H1 (cell line): ENCODE measurements around the gene USH1C. TPM values are rescaled to one million over a fixed set of nuclear protein-coding genes. Genes with fewer than 3 reads are reported as not detected.

ENCODE experiments used
- CTCF ChIA-PET: fragments of 300-600 bp; sonication (Branson Sonifier 250); formaldehyde crosslinking; loops from one replicate; lab custom pipeline; 2021; ENCODE audit not compliant: partially characterized antibody; lab: Charles Lee
- POLR2A ChIA-PET: fragments of 300-600 bp; sonication (Branson Sonifier 250); formaldehyde crosslinking; loops from one replicate; lab custom pipeline; 2021; ENCODE audit warnings: inconsistent platforms; ENCODE audit not compliant: partially characterized antibody; lab: Charles Lee
- DNase-seq, 2 experiments: peaks; one replicate each; pipeline versions ENCODE4 v3.0.0 to v3.0.0-alpha.2; 2010 to 2022; ENCODE audit warnings: low spot score in 2 of 2, low read depth in 1 of 2, mixed read lengths in 1 of 2
- FAIRE-seq: peaks from 2 replicates; lab custom pipeline; 2011; peaks lifted over from hg19 to GRCh38; lab: Jason Lieb, UNC
- H2AFZ ChIP-seq: 2 replicates; pipeline ENCODE4 v1.8.1; 2012; ENCODE audit warnings: low read length, inconsistent platforms
- H2AK5ac ChIP-seq: 2 replicates; pipeline ENCODE4 v1.6.1; 2013; ENCODE audit warnings: low read depth, low read length
- H2BK120ac ChIP-seq: replicated peaks from 2 replicates; pipeline ENCODE3; 2013; ENCODE audit warnings: low read depth, low read length, inconsistent platforms
- H2BK12ac ChIP-seq: 2 replicates; pipeline ENCODE4 v1.6.1; 2013; ENCODE audit warnings: low read depth, low read length
- H2BK15ac ChIP-seq: 2 replicates; pipeline ENCODE4 v1.6.1; 2013; ENCODE audit warnings: low read length
- H2BK20ac ChIP-seq: 2 replicates; pipeline ENCODE4 v1.6.1; 2013; ENCODE audit warnings: low read length
- H2BK5ac ChIP-seq: 2 replicates; pipeline ENCODE4 v1.6.1; 2013; ENCODE audit warnings: low read depth, low read length
- H3K14ac ChIP-seq: 2 replicates; pipeline ENCODE4 v1.6.1; 2013; ENCODE audit warnings: inconsistent platforms; ENCODE audit not compliant: insufficient read length
- H3K18ac ChIP-seq: 2 replicates; pipeline ENCODE4 v1.6.1; 2013; ENCODE audit warnings: low read length; ENCODE audit errors: extremely low read depth
- H3K23ac ChIP-seq: 2 replicates; pipeline ENCODE4 v1.6.1; 2013; ENCODE audit warnings: inconsistent platforms; ENCODE audit not compliant: insufficient read length
- H3K23me2 ChIP-seq: 2 replicates; pipeline ENCODE4 v1.6.1; 2013; ENCODE audit warnings: low read depth, low read length
- H3K27ac ChIP-seq: 2 replicates; pipeline ENCODE4 v1.6.1; 2011; ENCODE audit warnings: low read depth, low read length, inconsistent platforms
- H3K27me3 ChIP-seq, 4 experiments: replicated peaks in 1 of 4; 1 replicate in 1 of 4; 2 replicates in 3 of 4; pipeline versions ENCODE4 v1.6.1 to v1.8.1; 2011 to 2013; ENCODE audit warnings: low read length in 3 of 4, mild to moderate bottlenecking in 3 of 4, inconsistent platforms in 2 of 4, mixed read lengths in 2 of 4, moderate library complexity in 1 of 4; ENCODE audit not compliant: control insufficient read depth in 3 of 4, insufficient read depth in 3 of 4; ENCODE audit errors: extremely low read depth in 1 of 4
- H3K36me3 ChIP-seq, 4 experiments: 2 replicates each; pipeline versions ENCODE4 v1.6.1 to v1.8.1; 2011 to 2013; ENCODE audit warnings: mild to moderate bottlenecking in 4 of 4, low read length in 3 of 4, moderate library complexity in 2 of 4, control low read depth in 1 of 4, inconsistent platforms in 1 of 4; ENCODE audit not compliant: insufficient read depth in 4 of 4, control insufficient read depth in 2 of 4
- H3K4ac ChIP-seq: replicated peaks from 2 replicates; pipeline ENCODE3; 2013; ENCODE audit warnings: low read length, low read depth, mixed read lengths, inconsistent platforms; ENCODE audit not compliant: insufficient read length
- H3K4me1 ChIP-seq, 4 experiments: replicated peaks in 1 of 4; 1 replicate in 1 of 4; 2 replicates in 3 of 4; pipeline versions ENCODE4 v1.6.1 to v1.8.1; 2011 to 2013; ENCODE audit warnings: low read length in 3 of 4, inconsistent platforms in 2 of 4, mixed read lengths in 1 of 4; ENCODE audit not compliant: insufficient read depth in 4 of 4, control insufficient read depth in 3 of 4
- H3K4me2 ChIP-seq, 2 experiments: 2 replicates each; pipeline versions ENCODE4 v1.6.1 to v1.8.1; 2011 to 2013; ENCODE audit warnings: low read depth in 2 of 2, low read length in 2 of 2, control low read depth in 1 of 2, inconsistent platforms in 1 of 2, mild to moderate bottlenecking in 1 of 2; ENCODE audit not compliant: insufficient read depth in 1 of 2
- H3K4me3 ChIP-seq, 4 experiments: fragments of 200-600, 300-600 bp in 1 of 4; sonication (generic), shearing (Covaris generic), sonication (Bioruptor Twin) in 1 of 4; 2 replicates each; pipeline versions ENCODE4 v1.5.1 to v1.8.1; 2011 to 2016; ENCODE audit warnings: low read length in 4 of 4, low read depth in 3 of 4, control low read depth in 2 of 4, inconsistent platforms in 2 of 4, mild to moderate bottlenecking in 2 of 4, mixed read lengths in 1 of 4, moderate library complexity in 1 of 4; ENCODE audit not compliant: insufficient read depth in 2 of 4; ENCODE audit errors: extremely low read depth in 1 of 4
- H3K56ac ChIP-seq: replicated peaks from 2 replicates; pipeline ENCODE3; 2013; ENCODE audit warnings: low read depth, mild to moderate bottlenecking, mixed read lengths, low read length, inconsistent platforms; ENCODE audit not compliant: insufficient read length
- H3K79me1 ChIP-seq: 2 replicates; pipeline ENCODE4 v1.6.1; 2013; ENCODE audit warnings: low read depth, low read length, control low read depth
- H3K79me2 ChIP-seq, 2 experiments: 2 replicates each; pipeline versions ENCODE4 v1.6.1 to v1.8.1; 2012 to 2013; ENCODE audit warnings: low read length in 2 of 2, mild to moderate bottlenecking in 2 of 2, inconsistent platforms in 1 of 2; ENCODE audit not compliant: insufficient read depth in 2 of 2, control insufficient read depth in 1 of 2
- H3K9ac ChIP-seq, 4 experiments: replicated peaks in 1 of 4; 1 replicate in 1 of 4; 2 replicates in 3 of 4; pipeline versions ENCODE4 v1.6.1 to v1.8.1; 2011 to 2013; ENCODE audit warnings: low read depth in 3 of 4, low read length in 3 of 4, control low read depth in 2 of 4, mild to moderate bottlenecking in 2 of 4, moderate library complexity in 2 of 4, inconsistent platforms in 1 of 4; ENCODE audit errors: extremely low read depth in 1 of 4
- H3K9me3 ChIP-seq, 2 experiments: 2 replicates each; pipeline versions ENCODE4 v1.6.1 to v1.8.1; 2012 to 2013; ENCODE audit warnings: mild to moderate bottlenecking in 2 of 2, moderate library complexity in 2 of 2, control low read depth in 1 of 2, inconsistent platforms in 1 of 2, low read depth in 1 of 2, low read length in 1 of 2, mixed read lengths in 1 of 2; ENCODE audit not compliant: insufficient read depth in 2 of 2
- H4K20me1 ChIP-seq, 2 experiments: replicated peaks in 1 of 2; 2 replicates each; pipeline versions ENCODE3 to v1.8.1; 2011 to 2013; ENCODE audit warnings: inconsistent platforms in 2 of 2, low read length in 2 of 2, mild to moderate bottlenecking in 1 of 2; ENCODE audit not compliant: insufficient read depth in 2 of 2, control insufficient read depth in 1 of 2
- H4K5ac ChIP-seq: 2 replicates; pipeline ENCODE4 v1.6.1; 2013; ENCODE audit warnings: low read length, low read depth, mixed read lengths, inconsistent platforms; ENCODE audit not compliant: insufficient read length
- H4K8ac ChIP-seq: 2 replicates; pipeline ENCODE4 v1.8.0; 2013; ENCODE audit warnings: mild to moderate bottlenecking, moderate library complexity, low read length, inconsistent platforms; ENCODE audit not compliant: insufficient read depth; ENCODE audit errors: extremely low read depth
- H4K91ac ChIP-seq: replicated peaks from 2 replicates; pipeline ENCODE3; 2013; ENCODE audit warnings: low read length, mixed read lengths, inconsistent platforms; ENCODE audit not compliant: insufficient read length
- BCL11A ChIP-seq, 2 experiments: IDR thresholded peaks; one replicate each; pipeline ENCODE4 v1.6.1; 2011; ENCODE audit warnings: low read depth in 2 of 2, low read length in 2 of 2, mild to moderate bottlenecking in 2 of 2
- CHD1 ChIP-seq: IDR thresholded peaks from 2 replicates; pipeline ENCODE4 v1.6.1; 2012; ENCODE audit warnings: low read depth, low read length, improper control_type of control experiment
- EGR1 ChIP-seq: IDR thresholded peaks from 2 replicates; pipeline ENCODE4 v1.6.1; 2011; ENCODE audit warnings: low read depth, low read length, borderline replicate concordance
- FOSL1 ChIP-seq: IDR thresholded peaks from 2 replicates; pipeline ENCODE4 v1.6.1; 2011; ENCODE audit warnings: mild to moderate bottlenecking, low read depth, low read length, moderate library complexity; ENCODE audit not compliant: insufficient read depth
- GTF2F1 ChIP-seq: IDR thresholded peaks from 2 replicates; pipeline ENCODE4 v1.6.1; 2012; ENCODE audit warnings: low read depth, low read length, improper control_type of control experiment, borderline replicate concordance
- JUND ChIP-seq: IDR thresholded peaks from 2 replicates; pipeline ENCODE4 v1.6.1; 2011; ENCODE audit warnings: mild to moderate bottlenecking, improper control_type of control experiment, low read length
- NANOG ChIP-seq: IDR thresholded peaks from 2 replicates; pipeline ENCODE4 v1.6.1; 2011; ENCODE audit warnings: low read length, low read depth, mild to moderate bottlenecking, inconsistent platforms; ENCODE audit not compliant: insufficient read depth, poor library complexity, severe bottlenecking
- NRF1 ChIP-seq: IDR thresholded peaks from 2 replicates; pipeline ENCODE4 v1.6.1; 2011; ENCODE audit warnings: mild to moderate bottlenecking, low read depth, low read length, improper control_type of control experiment
- RAD21 ChIP-seq, 2 experiments: IDR thresholded peaks in 1 of 2; conservative IDR thresholded peaks in 1 of 2; 2 replicates each; pipeline ENCODE4 v1.6.1; 2011; ENCODE audit warnings: low read depth in 2 of 2, low read length in 2 of 2, improper control_type of control experiment in 1 of 2, inconsistent platforms in 1 of 2, mild to moderate bottlenecking in 1 of 2, moderate library complexity in 1 of 2
- RXRA ChIP-seq: IDR thresholded peaks from 2 replicates; pipeline ENCODE4 v1.6.1; 2011; ENCODE audit warnings: low read depth, mild to moderate bottlenecking, low read length, moderate library complexity; ENCODE audit not compliant: insufficient read depth
- SUZ12 ChIP-seq: fragments of 200-600 bp; sonication (generic); IDR thresholded peaks from 2 replicates; pipeline ENCODE4 v1.6.1; 2012; ENCODE audit warnings: mild to moderate bottlenecking, inconsistent platforms, low read length, moderate library complexity, mixed read lengths
- WGBS, 2 experiments: shearing (Covaris generic) in 1 of 2; methylation state at CpG; one replicate each; pipeline versions ENCODE4 v1.1.6 to v1.1.7; 2013 to 2015; ENCODE audit warnings: low lambda C conversion rate in 2 of 2, mixed read lengths in 2 of 2, inconsistent platforms in 1 of 2, low coverage in 1 of 2, missing lambda C conversion rate in 1 of 2; ENCODE audit not compliant: insufficient replicate concordance in 2 of 2, insufficient coverage in 1 of 2, insufficient read length in 1 of 2; ENCODE audit errors: extremely low coverage in 1 of 2, missing lambda C conversion rate in 1 of 2; 5-methylcytosine and 5-hydroxymethylcytosine counted together
- polyA plus RNA-seq, 7 experiments: library from polyadenylated mRNA; depleted of rRNA in 3 of 7; stranded (reverse) in 5 of 7; unstranded in 2 of 7; fragments of >200 nt in 5 of 7; fragments of 200-250 nt in 2 of 7; gene quantifications; 1 replicate in 5 of 7; 2 replicates in 1 of 7; 4 replicates in 1 of 7; pipeline versions ENCODE4 v1.2.1 to v1.2.3, GENCODE V29; 2011 to 2013; ENCODE audit warnings: missing spikeins in 2 of 7, mixed read lengths in 2 of 7
- total RNA-seq: library from RNA; stranded (reverse); fragmentation: NEBNext Ultra II Directional; extraction: Animal tissue kit (Norgen Biotek cat#: 25700); gene quantifications from 2 replicates; pipeline ENCODE4 v1.2.1, GENCODE V29; 2021
- TF ChIP-seq, protein P1 (sequence below): IDR thresholded peaks from 2 replicates; pipeline ENCODE4 v1.6.1; 2011; ENCODE audit warnings: low read depth, mild to moderate bottlenecking, low read length; ENCODE audit not compliant: insufficient read depth
- TF ChIP-seq, protein P2 (sequence below): IDR thresholded peaks from 2 replicates; pipeline ENCODE4 v1.6.1; 2012; ENCODE audit warnings: inconsistent platforms

Gene USH1C
- total and polyA plus RNA-seq, 2 of the 8 experiments (the other 6 are each of a cell fraction or from before 2014, with no cell fraction given): 1.3 to 1.6 TPM

DNA sequence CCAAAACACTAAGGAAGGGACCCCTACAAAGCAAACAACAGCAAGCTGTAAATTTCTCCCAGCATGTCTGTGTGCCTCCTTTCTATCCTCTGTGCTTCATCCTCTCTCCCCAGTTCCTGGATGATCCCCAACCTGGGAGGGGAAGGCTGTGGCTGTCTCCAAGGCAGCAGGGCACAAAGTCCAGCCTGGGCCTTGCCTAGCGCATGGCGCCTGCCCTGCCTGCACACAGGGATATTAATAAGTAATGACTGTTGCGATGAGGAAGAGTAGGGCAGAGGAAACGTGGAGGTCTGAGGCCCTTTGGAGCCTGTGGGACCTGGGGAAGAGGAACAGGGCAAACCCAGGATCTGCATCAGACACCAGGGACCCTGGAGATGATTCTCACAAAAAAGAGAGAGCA lies 2.0 kb downstream of the USH1C start:
- peaks cover 4% of the 10 kb centered on the region for H3K23me2 ChIP-seq
- no peak for FAIRE-seq
- H4K5ac ChIP-seq: no peak overlapping the region
- no peak overlapping the region for H3K4me2 ChIP-seq
- CTCF ChIA-PET: interaction anchor here (1.0 to 3.9 kb wide), 11 partner anchors 9 to 187 kb away, joined by 3 to 21 read pairs (median 5); partner anchors contain the start of gene KCNJ11
- no peak overlapping the region for H3K9ac ChIP-seq
- DNase-seq: no peak
- H3K4me3 ChIP-seq: no peak overlapping the region
- H3K79me2 ChIP-seq: no peaks in the 10 kb centered on the region
- H2BK20ac ChIP-seq: no peak overlapping the region
- H3K4ac ChIP-seq: no peak overlapping the region
- no peaks in the 10 kb centered on the region for H3K79me1 ChIP-seq
- H2BK12ac ChIP-seq: no peak overlapping the region
- H3K56ac ChIP-seq: no peak overlapping the region
- H3K9me3 ChIP-seq: no peaks in the 10 kb centered on the region
- no peak overlapping the region for H4K91ac ChIP-seq
- H2AFZ ChIP-seq: no peak overlapping the region
- H2BK120ac ChIP-seq: no peak overlapping the region
- peak overlapping the region; percentile 24; the same call in 1 of the 2 replicates for H3K18ac ChIP-seq
- no peak overlapping the region for H3K14ac ChIP-seq
- H3K23ac ChIP-seq: no peak overlapping the region
- no peak overlapping the region for H2AK5ac ChIP-seq
- POLR2A ChIA-PET: interaction anchor here (0.6 to 1.7 kb wide), 3 partner anchors 11 to 31 kb away, joined by 3 to 4 read pairs (median 3); no protein-coding TSS in a partner anchor
- WGBS, 2 experiments: 76% methylated on average over 4 of the region's 4 CpGs; no CpG with 5 or more reads in 1 of the 2 experiments
- H2BK5ac ChIP-seq: no peak overlapping the region
- H3K4me1 ChIP-seq: peaks cover 2 to 11% (median 5%) of the 10 kb centered on the region in 4 experiments
- H3K27ac ChIP-seq: no peak overlapping the region
- H4K20me1 ChIP-seq: no peaks in the 10 kb centered on the region
- H2BK15ac ChIP-seq: peak overlapping the region; percentile 63; the same call in 1 of the 2 replicates
- no peaks in the 10 kb centered on the region for H3K36me3 ChIP-seq
- H3K27me3 ChIP-seq: peaks cover 0 to 17% (median 7%) of the 10 kb centered on the region in 4 experiments; a peak in 4 of 7 replicates
- no peak overlapping the region for H4K8ac ChIP-seq
- TF ChIP-seq, protein P1, sequence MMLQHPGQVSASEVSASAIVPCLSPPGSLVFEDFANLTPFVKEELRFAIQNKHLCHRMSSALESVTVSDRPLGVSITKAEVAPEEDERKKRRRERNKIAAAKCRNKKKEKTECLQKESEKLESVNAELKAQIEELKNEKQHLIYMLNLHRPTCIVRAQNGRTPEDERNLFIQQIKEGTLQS: no peak
- TF ChIP-seq RAD21 (IDR thresholded peaks at IDR 0.05 in 1 of 2, conservative IDR thresholded peaks at IDR 0.05 in 1 of 2; ENCODE audit: low read depth in 2 of 2, low read length in 2 of 2) (no peak), NRF1 (no peak), GTF2F1 (no peak), EGR1 (no peak), JUND (no peak), CHD1 (no peak), BCL11A (IDR thresholded peaks at IDR 0.05; ENCODE audit: low read depth in 2 of 2, low read length in 2 of 2) (no peak), RXRA (no peak), SUZ12 (no peak), FOSL1 (no peak), NANOG (no peak)
- TF ChIP-seq, protein P2, sequence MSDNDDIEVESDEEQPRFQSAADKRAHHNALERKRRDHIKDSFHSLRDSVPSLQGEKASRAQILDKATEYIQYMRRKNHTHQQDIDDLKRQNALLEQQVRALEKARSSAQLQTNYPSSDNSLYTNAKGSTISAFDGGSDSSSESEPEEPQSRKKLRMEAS: no peak
